GM06990 (cell line): ENCODE results near the gene DENND5A.

ENCODE experiments used
- DNase-seq: peaks from one replicate; pipeline ENCODE4 v3.0.0-alpha.2; 2011; ENCODE audit not compliant: insufficient read length; ENCODE audit errors: extremely low read depth
- H3K27me3 ChIP-seq: replicated peaks from 2 replicates; pipeline ENCODE4 v1.6.0; 2011; ENCODE audit warnings: low read length; ENCODE audit not compliant: control insufficient read depth, insufficient read depth
- H3K36me3 ChIP-seq: 2 replicates; pipeline ENCODE4 v1.5.1; 2011; ENCODE audit warnings: low read length; ENCODE audit not compliant: control insufficient read depth, insufficient read depth
- H3K4me3 ChIP-seq: replicated peaks from 2 replicates; pipeline ENCODE4 v1.5.1; 2011; ENCODE audit warnings: low read depth, mild to moderate bottlenecking, control low read depth, low read length
- CTCF ChIP-seq: IDR thresholded peaks from 2 replicates; pipeline ENCODE4 v1.5.1; 2011; ENCODE audit warnings: low read length, control low read depth, mild to moderate bottlenecking, inconsistent platforms; ENCODE audit not compliant: insufficient read depth, poor library complexity, severe bottlenecking

The DENND5A gene

GRCh38 chr11:9302448-9302847 lies 37.3 kb upstream of the DENND5A start:
- no peak for DNase-seq
- Histone ChIP-seq H3K4me3 (no peak overlapping the region), H3K36me3 (no peaks in the 10 kb centered on the region), H3K27me3 (no peaks in the 10 kb centered on the region)
- no peak for TF ChIP-seq CTCF

- Histone ChIP-seq H3K4me3 (no peak overlapping the region), H3K36me3 (no peaks in the 10 kb centered on the region), H3K27me3 (no peaks in the 10 kb centered on the region)
- DNase-seq, result no peak
- TF ChIP-seq CTCF, result no peak
These were observed 36.6 kb upstream of the DENND5A start for GRCh38 chr11:9301720-9302119.

- Histone ChIP-seq H3K4me3 (no peak overlapping the region), H3K27me3 (no peaks in the 10 kb centered on the region), H3K36me3 (peaks cover 2% of the 10 kb centered on the region)
- DNase-seq, result no peak
- no peak for TF ChIP-seq CTCF
These were observed 28.5 kb upstream of the DENND5A start for GRCh38 chr11:9293646-9294045.

- H3K4me3 ChIP-seq, result no peak overlapping the region
- H3K27me3 ChIP-seq, result no peaks in the 10 kb centered on the region
- H3K36me3 ChIP-seq, result peaks cover 2% of the 10 kb centered on the region
- no peak for DNase-seq
- TF ChIP-seq CTCF, result no peak
These were observed 20.9 kb upstream of the DENND5A start for GRCh38 chr11:9285850-9286587.

GRCh38 chr11:9280655-9281301 lies 15.6 kb upstream of the DENND5A start:
- TF ChIP-seq CTCF, result no peak
- Histone ChIP-seq H3K27me3 (no peaks in the 10 kb centered on the region), H3K36me3 (no peaks in the 10 kb centered on the region), H3K4me3 (no peak overlapping the region)
- DNase-seq, result peak; percentile 50

- DNase-seq, result no peak
- no peak for TF ChIP-seq CTCF
- H3K27me3 ChIP-seq, result no peaks in the 10 kb centered on the region
These were observed 12.0 kb upstream of the DENND5A start for GRCh38 chr11:9277176-9277575.

More at GRCh38 chr11:9277176-9277575, 12.0 kb upstream of the DENND5A start:
- H3K4me3 ChIP-seq, result no peak overlapping the region
- no peaks in the 10 kb centered on the region for H3K36me3 ChIP-seq
